HG02970 (cell line): Measurements from ENCODE around the gene SSH2.

Source experiments
- ATAC-seq: cut with Tn5 transposase; IDR thresholded peaks from one replicate; pipeline ENCODE4 v1.9.1; 2021; ENCODE audit warnings: mild to moderate bottlenecking, moderate library complexity, moderate number of reproducible peaks; ENCODE audit not compliant: unreplicated experiment, low FRiP score

The SSH2 gene

GRCh38 chr17:29595107-29595942, 334.7 kb downstream of the SSH2 start:
- no peak for ATAC-seq

GRCh38 chr17:29594519-29595090, 335.4 kb downstream of the SSH2 start:
- no peak for ATAC-seq

GRCh38 chr17:29593591-29594518, 336.2 kb downstream of the SSH2 start:
- no peak for ATAC-seq

- no peak for ATAC-seq
Observed at GRCh38 chr17:29592850-29593551, 337.0 kb downstream of the SSH2 start, which contains the start of gene ANKRD13B. Gene ANKRD13B (plus strand): TSS chr17:29593132. CDS start chr17:29593622, 490 bp downstream.

GRCh38 chr17:29591737-29592608, 338.1 kb downstream of the SSH2 start:
- peak; percentile 40 for ATAC-seq

GRCh38 chr17:29591146-29591736, 338.8 kb downstream of the SSH2 start:
- no peak for ATAC-seq

GRCh38 chr17:29590411-29591145, 339.4 kb downstream of the SSH2 start:
- no peak for ATAC-seq

- peak; percentile 63 for ATAC-seq
Observed at GRCh38 chr17:29589524-29590410, 340.3 kb downstream of the SSH2 start, which contains the start of gene GIT1. Gene GIT1 (minus strand): TSS chr17:29589648. CDS start chr17:29589378, 270 bp downstream.

- peak; percentile 5 for ATAC-seq
Observed at GRCh38 chr17:29588562-29589411, 341.2 kb downstream of the SSH2 start.

- ATAC-seq, result no peak
Observed at GRCh38 chr17:29588017-29588561, 341.9 kb downstream of the SSH2 start.

- no peak for ATAC-seq
Observed at GRCh38 chr17:29587591-29587990, 342.4 kb downstream of the SSH2 start.

- ATAC-seq, result no peak
Observed at GRCh38 chr17:29586676-29587469, 343.2 kb downstream of the SSH2 start.

GRCh38 chr17:29585080-29585751, 344.8 kb downstream of the SSH2 start:
- ATAC-seq, result no peak

- no peak for ATAC-seq
Observed at GRCh38 chr17:29584452-29585079, 345.5 kb downstream of the SSH2 start.
